Colonic mucosa (tissue), 4 donors: ENCODE data around the gene MAP3K1. TPM values are rescaled to one million over a fixed set of nuclear protein-coding genes. Genes with fewer than 3 reads are reported as not detected.

Source experiments
- DNase-seq: peaks from one replicate; pipeline ENCODE4 v3.0.0-alpha.2; 2020
- H3K27ac ChIP-seq: fragments of 200-600 bp; one replicate; pipeline ENCODE4 v1.8.0; 2021
- H3K27me3 ChIP-seq: fragments of 200-600 bp; one replicate; pipeline ENCODE4 v1.8.0; 2021
- H3K36me3 ChIP-seq: fragments of 200-600 bp; one replicate; pipeline ENCODE4 v1.8.0; 2021
- H3K4me1 ChIP-seq: fragments of 200-600 bp; one replicate; pipeline ENCODE4 v1.8.0; 2021; ENCODE audit warnings: mild to moderate bottlenecking
- H3K4me3 ChIP-seq: fragments of 200-600 bp; one replicate; pipeline ENCODE4 v1.8.0; 2021
- H3K9ac ChIP-seq, 2 donors: one replicate each; pipeline ENCODE4 v1.7.0; 2013; ENCODE audit warnings: control low read depth in 2 of 2, low read depth in 2 of 2, low read length in 2 of 2
- H3K9me3 ChIP-seq: fragments of 200-600 bp; one replicate; pipeline ENCODE4 v1.8.0; 2021
- intact Hi-C: fragments of 100-400 bp; cut with DNase I; formaldehyde crosslinking; loops from one replicate; pipeline ENCODE4 v1.14.1; 2022
- total RNA-seq, 2 donors: library from RNA; stranded (reverse); fragmentation: NEBNext Ultra II Directional in 1 of 2; extraction: Animal tissue kit (Norgen Biotek cat#: 25700) in 1 of 2; gene quantifications; one replicate each; pipeline ENCODE4 v1.2.1, GENCODE V29; 2021
- TF ChIP-seq, protein P1 (sequence below): fragments of 200-600 bp; IDR thresholded peaks from one replicate; pipeline ENCODE4 v1.8.0; 2022; ENCODE audit warnings: antibody characterized with exemption, mild to moderate bottlenecking
- donor health status: healthy.
- donor health status: DM: no; HTN: no; CAD: no.
- donor health status: DM: no; HTN: no; CAD: no.

The MAP3K1 gene
- total RNA-seq, 2 donors from 2014 or later: 12.2 to 12.6 TPM

DNA sequence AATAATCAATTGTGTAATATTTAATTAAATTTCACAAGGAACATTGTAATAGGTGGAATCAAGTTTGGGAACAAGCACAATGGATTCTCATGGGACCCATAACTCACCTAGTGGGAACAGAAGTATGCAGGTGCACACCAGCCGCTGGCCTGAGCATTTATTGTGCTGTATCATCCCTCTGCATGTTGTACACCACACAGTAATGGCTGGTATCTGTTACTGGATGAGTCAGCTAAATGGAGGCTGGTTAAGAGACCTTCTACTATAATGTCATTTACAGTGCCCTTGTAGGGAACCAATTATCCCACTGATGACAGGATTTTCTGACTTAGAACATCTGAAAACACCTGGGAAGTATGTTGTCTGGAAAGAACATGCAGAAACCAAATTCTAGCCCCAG lies 3.2 kb upstream of the MAP3K1 start:
- DNase-seq: no peak
- no peaks in the 10 kb centered on the region for H3K9me3 ChIP-seq
- no peaks in the 10 kb centered on the region for H3K36me3 ChIP-seq
- no peaks in the 10 kb centered on the region for H3K27me3 ChIP-seq
- H3K9ac ChIP-seq: no peak overlapping the region
- TF ChIP-seq, protein P1, sequence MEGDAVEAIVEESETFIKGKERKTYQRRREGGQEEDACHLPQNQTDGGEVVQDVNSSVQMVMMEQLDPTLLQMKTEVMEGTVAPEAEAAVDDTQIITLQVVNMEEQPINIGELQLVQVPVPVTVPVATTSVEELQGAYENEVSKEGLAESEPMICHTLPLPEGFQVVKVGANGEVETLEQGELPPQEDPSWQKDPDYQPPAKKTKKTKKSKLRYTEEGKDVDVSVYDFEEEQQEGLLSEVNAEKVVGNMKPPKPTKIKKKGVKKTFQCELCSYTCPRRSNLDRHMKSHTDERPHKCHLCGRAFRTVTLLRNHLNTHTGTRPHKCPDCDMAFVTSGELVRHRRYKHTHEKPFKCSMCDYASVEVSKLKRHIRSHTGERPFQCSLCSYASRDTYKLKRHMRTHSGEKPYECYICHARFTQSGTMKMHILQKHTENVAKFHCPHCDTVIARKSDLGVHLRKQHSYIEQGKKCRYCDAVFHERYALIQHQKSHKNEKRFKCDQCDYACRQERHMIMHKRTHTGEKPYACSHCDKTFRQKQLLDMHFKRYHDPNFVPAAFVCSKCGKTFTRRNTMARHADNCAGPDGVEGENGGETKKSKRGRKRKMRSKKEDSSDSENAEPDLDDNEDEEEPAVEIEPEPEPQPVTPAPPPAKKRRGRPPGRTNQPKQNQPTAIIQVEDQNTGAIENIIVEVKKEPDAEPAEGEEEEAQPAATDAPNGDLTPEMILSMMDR: no peak
- H3K27ac ChIP-seq: no peak overlapping the region
- intact Hi-C loops: no loop called here
- no peak overlapping the region for H3K4me3 ChIP-seq
- peaks cover 4% of the 10 kb centered on the region for H3K4me1 ChIP-seq

DNA sequence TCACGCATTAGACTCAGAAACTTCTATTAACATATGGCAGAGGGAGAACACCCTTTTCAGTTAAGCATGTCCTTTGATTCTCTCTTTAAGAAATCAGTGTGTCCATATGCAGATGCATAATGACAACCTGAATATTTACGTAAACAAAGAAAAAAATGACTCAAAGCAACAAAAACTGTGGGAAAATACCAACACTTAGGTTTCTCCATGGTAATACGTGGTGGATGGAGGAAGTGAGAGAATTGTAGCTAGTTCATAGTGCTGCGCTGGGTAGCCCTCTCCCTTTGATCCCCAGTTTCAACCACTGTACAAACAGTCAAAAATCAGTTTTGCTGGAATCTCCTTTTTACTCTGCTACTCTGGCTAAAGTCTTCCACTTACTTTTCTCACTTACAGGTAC lies 2.0 kb upstream of the MAP3K1 start:
- no peaks in the 10 kb centered on the region for H3K36me3 ChIP-seq
- no peak overlapping the region for H3K27ac ChIP-seq
- H3K9me3 ChIP-seq: no peaks in the 10 kb centered on the region
- intact Hi-C loops: no loop called here
- DNase-seq: no peak
- no peaks in the 10 kb centered on the region for H3K27me3 ChIP-seq
- no peak overlapping the region for H3K4me3 ChIP-seq
- TF ChIP-seq, protein P1: no peak
- H3K9ac ChIP-seq: no peak overlapping the region
- H3K4me1 ChIP-seq: peaks cover 3% of the 10 kb centered on the region

DNA sequence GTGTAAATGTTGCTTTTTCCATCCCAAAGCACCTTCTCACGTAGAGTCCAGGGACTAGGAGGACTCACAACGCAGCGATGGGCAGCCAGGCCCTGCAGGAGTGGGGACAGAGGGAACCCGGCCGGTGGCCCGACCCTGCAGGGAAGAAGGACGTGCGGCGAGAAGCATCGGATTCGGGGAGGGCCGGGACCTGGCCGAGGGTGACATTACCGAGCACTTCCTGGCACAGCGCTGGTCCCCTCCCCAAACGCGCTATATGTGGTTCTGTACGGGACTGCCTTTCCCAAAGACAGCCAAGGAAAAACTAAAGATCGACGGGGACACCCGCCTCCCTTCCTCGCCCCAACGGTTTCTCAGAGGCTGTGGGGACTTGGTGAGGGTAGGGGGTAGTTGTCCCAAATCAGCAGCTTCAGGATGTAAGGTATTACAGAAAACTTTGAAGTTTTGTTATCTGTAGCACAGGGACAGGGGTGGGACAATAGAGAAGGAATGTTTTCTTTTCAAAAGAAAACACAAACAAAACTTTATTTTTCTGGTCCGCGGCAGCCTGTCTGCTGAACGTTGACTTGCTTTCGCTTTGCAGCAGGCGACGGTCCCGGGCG lies 887 bp upstream of the MAP3K1 start:
- Histone ChIP-seq H3K4me1 (peaks cover 3% of the 10 kb centered on the region), H3K27ac (peak overlapping the region; percentile 93), H3K9me3 (no peaks in the 10 kb centered on the region), H3K4me3 (peak overlapping the region; percentile 92), H3K27me3 (no peaks in the 10 kb centered on the region), H3K36me3 (no peaks in the 10 kb centered on the region), H3K9ac (peak overlapping the region; percentile 75 to 80)
- intact Hi-C loops: no loop called here
- TF ChIP-seq, protein P1: no peak
- DNase-seq: peak; percentile 58

DNA sequence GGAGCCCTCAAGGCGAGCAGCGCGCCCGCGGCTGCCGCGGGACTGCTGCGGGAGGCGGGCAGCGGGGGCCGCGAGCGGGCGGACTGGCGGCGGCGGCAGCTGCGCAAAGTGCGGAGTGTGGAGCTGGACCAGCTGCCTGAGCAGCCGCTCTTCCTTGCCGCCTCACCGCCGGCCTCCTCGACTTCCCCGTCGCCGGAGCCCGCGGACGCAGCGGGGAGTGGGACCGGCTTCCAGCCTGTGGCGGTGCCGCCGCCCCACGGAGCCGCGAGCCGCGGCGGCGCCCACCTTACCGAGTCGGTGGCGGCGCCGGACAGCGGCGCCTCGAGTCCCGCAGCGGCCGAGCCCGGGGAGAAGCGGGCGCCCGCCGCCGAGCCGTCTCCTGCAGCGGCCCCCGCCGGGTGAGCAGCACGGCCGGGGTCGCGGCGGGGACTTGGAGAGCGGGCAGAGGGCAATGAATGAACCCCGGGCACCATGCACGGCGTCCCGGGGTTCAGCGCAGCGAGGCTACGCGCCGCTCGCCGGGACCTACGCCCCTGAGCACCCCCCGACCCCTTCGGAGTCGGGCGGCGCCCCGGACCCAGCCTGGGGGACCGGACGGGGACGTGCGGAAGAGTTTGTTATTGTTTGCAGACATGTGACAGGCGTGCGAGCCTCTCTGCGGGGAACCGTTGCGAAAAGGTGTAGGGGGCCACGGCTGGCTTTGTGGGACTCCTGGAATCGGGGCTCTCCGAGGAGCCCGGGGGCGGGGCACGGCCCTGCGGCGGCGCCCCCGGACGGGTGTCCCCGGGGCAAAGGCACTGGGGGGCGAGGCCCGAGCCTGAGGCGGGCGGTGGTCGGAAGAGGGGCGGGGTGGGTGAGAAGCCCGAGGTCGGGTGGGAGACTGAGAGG lies 553 bp downstream of the MAP3K1 start:
- intact Hi-C loops: no loop called here
- H3K36me3 ChIP-seq: no peaks in the 10 kb centered on the region
- DNase-seq: peak; percentile 36
- peak overlapping the region; percentile 93 for H3K27ac ChIP-seq
- H3K4me1 ChIP-seq: peaks cover 3% of the 10 kb centered on the region
- H3K9me3 ChIP-seq: no peaks in the 10 kb centered on the region
- TF ChIP-seq, protein P1: no peak
- H3K4me3 ChIP-seq: peak overlapping the region; percentile 92
- H3K9ac ChIP-seq: peak overlapping the region; percentile 93 to 94
- H3K27me3 ChIP-seq: no peaks in the 10 kb centered on the region

DNA sequence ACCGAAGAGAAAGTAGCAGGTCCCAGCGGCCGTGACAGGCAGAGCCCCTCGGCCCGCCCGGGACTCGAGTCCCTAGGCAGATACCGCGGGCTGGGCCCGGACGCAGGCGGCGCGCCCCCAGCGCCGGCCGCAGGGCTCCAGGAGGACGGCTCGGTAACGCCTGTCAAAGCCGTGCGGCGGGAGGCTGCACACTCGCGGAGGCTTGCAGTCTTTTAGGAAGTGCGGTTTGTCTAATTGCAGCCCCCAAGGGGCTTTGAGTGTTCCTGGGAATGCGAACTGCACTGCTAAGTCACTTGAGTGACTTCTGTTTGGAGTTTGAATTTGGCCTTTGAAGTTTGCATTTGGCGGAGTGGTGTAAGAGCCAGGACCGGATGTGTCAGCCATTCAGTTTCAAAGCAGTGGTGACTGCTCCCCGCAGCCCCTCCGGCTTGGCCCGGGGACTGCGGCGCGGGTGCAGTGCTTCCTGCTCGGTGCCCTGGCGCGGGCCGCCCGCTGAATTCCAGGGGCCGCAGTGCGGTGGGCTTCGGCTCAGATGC lies 1.3 kb downstream of the MAP3K1 start:
- intact Hi-C loops: no loop called here
- TF ChIP-seq, protein P1: no peak
- Histone ChIP-seq H3K36me3 (no peaks in the 10 kb centered on the region), H3K27me3 (no peaks in the 10 kb centered on the region), H3K4me3 (peak overlapping the region; percentile 92), H3K9me3 (no peaks in the 10 kb centered on the region), H3K27ac (peak overlapping the region; percentile 93), H3K4me1 (peaks cover 3% of the 10 kb centered on the region), H3K9ac (peak overlapping the region; percentile 93 to 94)
- DNase-seq: peak; percentile 68
